GM18858 (cell line): Measurements from ENCODE around the gene HAUS6.
"Not testable (repeated sequence)": the region's sequence is repeated elsewhere in the genome, so short reads cannot be mapped to it uniquely, and the experiment has no call there.

ENCODE experiments used
- ATAC-seq: cut with Tn5 transposase; IDR thresholded peaks from one replicate; pipeline ENCODE4 v1.9.1; 2021; ENCODE audit not compliant: unreplicated experiment

The HAUS6 gene

DNA sequence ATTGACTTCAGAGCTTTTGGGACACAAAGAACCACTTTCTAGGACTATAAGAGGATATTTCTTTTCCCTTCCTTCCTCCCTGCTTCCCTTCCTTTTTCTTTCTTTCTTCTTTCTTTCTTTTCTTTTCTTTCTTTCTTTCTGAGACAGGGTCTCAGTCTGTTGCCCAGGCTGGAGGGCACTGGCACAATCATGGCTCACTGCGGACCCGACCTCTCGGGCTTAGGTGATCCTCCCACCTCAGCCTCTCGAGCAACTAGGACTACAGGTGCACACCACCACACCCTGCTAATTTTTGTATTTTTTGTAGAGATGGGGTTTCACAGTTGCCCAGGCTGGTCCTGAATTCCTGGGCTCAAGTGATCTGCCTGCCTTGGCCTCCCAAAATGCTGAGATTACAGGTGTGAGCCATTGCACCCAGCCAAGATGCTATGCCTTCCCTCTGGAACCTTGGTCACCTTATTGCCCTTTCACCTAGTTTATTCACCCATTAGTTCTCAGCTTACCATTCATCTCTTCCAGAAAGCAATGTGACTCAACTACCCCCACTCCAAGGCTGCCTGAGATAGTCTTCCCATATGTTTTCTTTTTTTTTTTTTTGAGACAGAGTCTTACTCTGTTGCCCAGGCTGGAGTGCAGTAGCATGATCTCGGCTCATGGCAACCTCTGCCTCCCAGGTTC is 14.5 kb upstream of the HAUS6 start:
- no peak for ATAC-seq

DNA sequence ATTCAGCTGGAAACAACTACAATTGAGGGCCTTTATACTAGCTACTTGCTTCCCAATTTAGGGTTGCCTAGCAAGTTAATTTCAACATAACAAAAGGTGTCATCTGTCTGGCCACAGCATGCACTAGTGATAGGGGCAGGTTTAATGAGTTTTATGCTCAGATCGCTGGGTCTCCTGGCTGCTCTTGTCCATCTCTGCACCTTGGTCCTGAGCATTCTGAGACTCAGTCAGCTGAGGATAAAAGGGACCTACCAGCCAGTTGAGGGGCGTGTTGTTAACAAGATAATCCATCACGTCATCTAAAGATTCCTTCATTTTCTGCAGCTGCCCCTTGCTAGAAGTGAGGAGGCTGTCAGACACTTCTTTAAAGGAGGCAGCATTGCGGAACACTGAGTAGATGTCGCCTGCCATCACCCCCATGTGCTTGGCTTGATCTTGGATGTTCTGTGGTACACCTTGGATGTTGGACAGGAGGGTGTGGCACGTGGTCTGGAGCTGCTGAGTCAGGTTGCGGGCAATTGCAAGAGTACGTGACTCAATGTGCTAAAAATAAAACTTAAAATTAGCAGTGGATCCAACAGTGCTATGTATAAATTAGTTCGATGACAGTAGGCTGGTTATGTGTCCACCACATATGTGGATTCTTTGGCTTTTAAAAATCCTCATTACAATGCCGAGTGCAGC is 13.5 kb upstream of the HAUS6 start:
- no peak for ATAC-seq

DNA sequence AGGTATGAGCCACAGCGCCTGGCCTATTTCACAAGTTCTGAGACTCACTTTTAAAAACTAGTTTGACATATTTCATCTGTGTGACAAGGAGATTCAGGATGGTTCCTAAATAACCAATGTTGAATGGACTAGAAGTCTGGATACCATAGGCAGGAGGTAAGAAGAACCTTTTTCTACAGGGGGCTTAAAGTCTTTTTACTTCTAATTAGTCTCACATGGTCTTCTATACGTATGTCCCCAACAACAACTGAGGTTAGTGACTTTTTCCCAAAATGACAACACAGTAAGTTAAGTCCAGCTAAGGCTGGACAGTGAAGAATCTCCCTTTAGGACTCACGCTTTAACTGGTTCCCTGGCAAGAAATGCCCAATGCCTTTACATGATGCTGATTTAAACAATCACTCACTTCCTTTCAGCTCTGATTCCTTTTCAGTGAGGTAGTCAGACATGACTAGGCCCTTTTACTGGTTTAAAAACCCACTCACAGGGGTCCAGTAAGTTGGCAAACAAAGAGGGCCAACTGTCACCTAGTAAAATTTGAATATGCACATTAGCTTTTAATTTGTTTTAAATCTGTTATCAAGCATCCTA is 12.1 kb upstream of the HAUS6 start:
- no peak for ATAC-seq

DNA sequence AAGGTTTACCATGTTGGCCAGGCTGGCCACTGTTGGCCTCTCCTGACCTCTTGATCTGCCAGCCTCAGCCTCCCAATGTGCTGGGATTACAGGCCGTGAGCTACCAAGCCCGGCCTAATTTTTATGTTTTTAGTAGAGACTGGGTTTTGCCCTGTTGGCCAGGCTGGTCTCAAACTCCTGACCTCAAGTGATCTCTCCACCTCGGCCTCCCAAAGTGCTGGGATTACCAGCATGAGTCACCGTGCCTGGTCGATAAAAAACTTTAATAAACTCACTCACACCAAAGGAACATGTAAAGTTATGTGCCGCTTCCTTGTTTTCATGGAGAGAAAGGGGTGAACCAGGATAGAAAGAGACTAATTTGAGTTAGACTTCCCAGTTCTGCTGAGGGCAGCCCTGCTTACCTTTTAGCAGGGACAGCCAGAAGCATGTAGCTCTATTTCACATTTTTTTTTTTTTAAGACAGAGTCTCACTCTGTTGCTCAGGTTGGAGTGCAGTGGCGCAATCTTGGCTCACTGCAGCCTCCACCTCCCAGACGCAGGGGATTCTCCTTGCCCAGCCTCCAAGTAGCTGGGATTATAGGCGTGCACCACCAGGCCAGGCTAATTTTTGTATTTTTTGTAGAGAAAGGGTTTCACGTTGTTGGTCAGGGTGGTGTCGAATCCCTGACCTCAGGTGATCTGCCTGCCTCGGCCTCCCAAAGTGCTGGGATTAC is 11.4 kb upstream of the HAUS6 start:
- no peak for ATAC-seq

DNA sequence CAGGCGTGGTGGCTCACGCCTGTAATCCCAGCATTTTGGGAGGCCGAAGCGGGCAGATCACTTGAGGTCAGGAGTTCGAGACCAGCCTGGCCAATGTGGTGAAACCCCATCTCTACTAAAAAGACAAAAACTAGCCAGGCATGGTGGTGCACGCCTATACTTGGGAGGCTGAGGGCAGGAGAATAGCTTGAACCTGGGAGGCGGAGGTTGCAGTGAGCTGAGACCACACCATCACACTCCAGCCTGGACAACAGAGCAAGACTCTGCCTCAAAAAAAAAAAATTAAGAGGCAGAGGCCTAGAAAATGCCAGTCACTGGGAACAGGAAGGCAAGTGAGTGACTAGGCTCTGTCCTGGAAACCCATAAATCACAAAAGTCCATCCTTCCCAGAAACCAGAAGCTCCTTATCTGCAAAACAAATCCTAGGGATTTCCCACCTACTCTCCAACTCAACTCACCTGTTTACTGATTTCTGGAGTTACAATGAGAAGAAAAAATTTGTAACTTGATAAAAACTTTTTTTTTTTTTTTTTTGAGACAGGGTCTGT is 10.4 kb upstream of the HAUS6 start:
- not testable (repeated sequence) for ATAC-seq

DNA sequence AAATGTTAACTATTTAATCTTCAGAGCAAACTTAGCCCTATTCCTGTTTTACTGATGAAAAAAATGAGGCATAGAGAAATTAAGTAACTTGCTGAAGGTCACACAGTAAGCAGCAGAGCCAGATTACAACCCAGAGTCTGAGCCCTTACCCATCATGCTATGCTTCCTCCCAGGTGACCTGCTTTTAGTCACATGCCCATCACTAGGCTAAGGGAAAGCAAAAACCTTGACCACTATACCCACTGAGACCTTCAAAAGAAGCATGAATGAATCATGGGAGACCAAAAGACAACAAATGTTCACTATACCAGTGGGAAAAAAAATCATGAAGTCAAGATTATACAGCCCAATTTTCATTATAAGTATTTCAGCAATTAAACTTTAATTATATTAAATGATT is 5.3 kb upstream of the HAUS6 start:
- no peak for ATAC-seq

DNA sequence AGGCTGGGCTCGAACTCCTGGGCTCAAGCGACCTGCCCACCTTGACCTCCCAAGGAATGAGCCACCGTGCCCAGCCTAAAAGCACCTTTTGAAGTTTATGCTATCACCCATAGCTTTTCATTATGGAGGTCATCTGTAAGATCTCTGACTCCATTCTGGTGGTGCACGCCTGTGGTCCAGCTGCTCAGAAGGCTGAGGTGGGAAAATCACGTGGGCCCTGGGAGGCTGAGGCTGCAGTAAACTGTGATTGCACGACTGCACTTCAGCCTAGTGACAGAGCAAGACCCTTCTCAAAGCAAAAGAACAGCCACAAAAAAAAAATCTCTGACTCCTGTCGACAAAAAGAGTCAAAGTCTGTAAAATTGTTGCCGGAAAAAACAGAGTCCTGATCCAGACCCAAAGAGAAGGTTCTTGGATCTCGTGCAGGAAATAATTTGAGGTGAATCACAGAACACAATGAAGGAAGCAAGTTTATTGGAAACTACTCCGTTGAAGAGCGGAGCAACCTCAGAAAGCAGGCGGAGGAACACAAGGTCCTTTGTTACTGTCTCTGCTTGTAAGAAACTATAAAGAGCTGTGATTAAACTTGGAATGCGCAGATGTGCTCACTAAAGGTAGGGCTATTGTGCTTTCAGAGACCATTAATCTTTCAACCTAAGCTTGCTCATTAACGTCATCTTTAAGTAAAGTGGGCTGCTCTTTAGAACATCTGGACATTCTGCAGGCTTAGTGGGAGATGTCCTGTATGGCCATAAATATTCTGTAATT is 2.0 kb upstream of the HAUS6 start:
- ATAC-seq, result no peak

DNA sequence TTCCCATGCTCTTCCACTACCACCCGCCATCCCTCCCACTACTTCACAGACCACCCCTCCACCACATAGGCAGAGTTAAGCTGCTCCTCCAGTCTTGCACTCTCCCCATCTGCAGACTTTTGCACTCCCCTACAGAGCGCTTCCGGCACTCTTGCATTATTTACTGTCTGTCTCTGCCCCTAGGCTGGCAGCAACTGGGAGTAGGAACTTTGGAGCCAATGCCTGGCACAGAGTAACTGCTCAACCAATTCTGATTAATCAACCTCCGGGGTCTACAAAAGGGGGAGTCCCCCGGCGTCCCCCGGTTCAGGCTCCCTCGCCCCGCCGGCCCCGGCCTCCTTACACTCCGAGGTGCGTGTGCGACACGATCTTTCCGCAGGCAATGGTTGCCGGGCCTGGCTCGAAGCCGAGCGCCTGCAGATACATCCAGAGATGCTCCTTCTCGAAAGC is 498 bp downstream of the HAUS6 start:
- no peak for ATAC-seq

DNA sequence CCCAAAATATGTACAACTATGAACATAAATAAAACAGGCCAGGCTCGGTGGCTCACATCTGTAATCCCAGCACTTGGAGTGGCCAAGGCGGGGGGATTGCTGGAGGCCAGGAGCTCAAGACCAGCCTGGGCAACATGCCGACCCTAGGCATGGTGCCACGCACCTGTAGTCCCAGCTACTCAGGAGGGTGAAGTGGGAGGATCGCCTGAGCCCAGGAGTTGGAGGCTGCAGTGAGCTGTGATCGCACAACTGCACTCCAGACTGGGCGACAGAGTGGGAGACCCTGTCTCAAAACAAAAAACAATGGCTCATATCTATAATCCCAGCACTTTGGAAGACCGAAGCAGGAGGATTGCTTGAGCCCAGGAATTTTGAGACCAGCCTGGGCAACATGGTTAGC is 1.5 kb downstream of the HAUS6 start:
- ATAC-seq, result no peak

DNA sequence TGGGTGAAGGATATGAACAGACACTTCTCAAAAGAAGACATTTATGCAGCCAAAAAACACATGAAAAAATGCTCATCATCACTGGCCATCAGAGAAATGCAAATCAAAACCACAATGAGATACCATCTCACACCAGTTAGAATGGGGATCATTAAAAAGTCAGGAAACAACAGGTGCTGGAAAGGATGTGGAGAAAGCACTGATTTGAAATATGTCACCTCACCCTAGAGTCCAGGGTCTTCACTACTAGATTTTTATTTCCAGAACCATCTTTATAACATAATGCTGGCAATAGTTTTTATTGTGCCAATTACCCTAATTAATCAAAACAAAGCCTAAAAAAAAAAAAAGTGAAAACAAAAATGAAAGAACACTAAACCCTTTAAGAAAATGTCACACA is 5.3 kb downstream of the HAUS6 start:
- not testable (repeated sequence) for ATAC-seq

DNA sequence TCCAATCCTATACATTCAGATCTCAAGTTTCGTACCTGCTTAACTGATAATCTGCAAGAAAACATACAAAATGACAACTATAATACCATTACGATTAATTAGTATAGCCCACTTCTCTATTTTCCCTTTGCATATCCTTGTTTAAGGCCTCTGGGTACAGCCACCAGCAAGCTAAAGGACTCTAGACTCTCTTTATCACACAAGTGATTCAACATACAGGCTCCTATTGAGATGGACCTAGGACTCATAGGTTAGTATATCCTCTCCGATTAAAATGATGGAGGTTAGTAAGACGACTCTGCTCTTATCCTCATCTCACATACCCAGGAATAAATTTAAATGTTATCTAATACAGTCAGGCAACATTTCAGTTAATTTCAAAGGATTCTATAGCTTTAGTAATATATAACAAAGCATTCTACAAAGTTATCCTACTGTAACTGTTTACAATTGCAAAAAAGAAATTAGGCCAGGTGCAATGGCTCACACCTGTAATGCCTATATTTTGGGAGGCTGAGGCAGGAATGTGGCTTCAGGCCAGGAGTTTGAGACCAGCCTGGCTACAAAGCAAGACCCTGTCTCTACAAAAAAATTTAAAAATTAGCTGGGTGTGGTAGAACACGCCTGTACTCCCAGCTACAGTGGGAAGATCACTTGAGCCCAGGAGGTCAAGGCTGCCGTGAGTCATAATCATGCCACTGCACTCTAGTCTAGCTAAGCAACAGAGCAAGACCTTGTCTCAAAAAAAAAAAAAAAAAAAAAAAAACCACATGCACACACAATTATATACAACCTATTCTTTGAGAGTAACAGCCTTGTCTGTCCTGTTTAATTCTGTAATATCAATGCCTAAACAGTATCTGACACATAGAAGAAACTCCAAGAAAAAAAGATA is 15.4 kb downstream of the HAUS6 start:
- no peak for ATAC-seq

DNA sequence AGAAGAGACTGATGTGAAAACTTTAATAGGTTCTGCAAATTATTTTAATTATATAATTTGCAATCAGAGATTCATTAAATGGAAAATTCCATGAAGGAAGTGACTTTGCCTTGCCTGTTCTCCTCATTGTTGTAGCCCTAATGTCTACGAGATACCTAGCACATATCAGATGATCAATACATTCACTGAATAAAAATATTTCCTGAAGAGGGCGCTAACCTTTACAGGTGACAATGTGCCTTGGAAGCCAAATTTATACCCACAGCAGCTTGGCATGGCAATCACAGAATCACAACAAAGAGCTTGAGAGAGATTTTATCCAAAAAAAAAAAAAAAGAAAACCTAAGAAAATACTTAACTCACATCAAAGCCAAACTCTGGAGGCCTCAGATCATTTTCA is 17.4 kb downstream of the HAUS6 start:
- ATAC-seq, result no peak

DNA sequence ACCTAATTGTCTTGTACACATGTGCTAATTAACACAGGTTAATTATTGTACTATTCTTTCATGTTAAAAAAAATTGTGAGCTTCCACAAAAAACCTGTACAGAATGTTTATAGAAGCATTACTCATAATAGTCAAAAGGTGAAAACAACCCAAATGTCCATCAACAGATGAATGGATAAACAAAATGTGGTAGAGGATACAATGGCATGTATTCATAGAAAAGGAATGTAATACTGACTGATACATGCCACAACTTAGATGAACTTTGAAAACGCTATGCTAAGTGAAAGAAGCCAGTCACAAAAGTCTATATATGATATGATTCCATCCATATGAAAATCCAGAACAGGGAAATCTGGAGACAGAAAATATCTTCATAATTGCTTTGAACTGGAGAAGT is 27.9 kb downstream of the HAUS6 start:
- ATAC-seq, result no peak

DNA sequence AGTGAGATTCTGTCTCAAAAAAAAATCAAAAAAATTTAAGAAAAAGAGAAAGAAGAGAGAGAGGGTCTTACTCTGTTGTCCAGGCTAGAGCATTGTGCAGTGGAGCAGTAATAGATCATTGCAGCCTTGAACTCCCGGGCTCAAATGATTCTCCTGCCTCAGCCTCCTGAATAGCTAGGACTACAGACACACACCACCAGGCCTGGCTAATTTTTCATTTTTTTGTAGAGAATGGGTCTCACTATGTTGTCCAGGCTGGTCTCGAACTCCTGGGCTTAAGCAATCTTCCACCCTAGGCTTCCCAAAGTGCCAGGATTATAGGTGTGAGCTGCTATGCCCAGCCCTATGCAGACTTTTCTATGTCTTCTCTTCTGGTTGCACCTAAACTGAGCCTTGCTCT is 28.5 kb downstream of the HAUS6 start:
- no peak for ATAC-seq

DNA sequence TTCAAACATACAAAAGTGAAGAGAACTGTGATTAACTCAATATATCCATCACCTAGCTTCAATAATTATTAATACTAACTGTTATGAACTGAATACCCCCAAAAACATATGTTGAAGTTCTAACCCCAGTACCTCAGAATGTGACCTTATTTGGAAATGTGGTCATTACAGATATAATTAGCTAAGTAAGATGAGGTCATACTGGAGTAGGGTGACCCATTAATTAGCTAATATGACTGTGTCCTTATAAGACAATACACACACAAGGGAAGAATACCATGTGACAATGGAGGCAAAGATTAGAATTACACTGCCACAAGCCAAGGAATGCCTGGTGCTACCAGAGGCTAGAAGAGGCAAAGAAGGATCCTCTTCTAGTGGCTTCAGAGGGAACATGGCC is 45.7 kb downstream of the HAUS6 start:
- no peak for ATAC-seq

DNA sequence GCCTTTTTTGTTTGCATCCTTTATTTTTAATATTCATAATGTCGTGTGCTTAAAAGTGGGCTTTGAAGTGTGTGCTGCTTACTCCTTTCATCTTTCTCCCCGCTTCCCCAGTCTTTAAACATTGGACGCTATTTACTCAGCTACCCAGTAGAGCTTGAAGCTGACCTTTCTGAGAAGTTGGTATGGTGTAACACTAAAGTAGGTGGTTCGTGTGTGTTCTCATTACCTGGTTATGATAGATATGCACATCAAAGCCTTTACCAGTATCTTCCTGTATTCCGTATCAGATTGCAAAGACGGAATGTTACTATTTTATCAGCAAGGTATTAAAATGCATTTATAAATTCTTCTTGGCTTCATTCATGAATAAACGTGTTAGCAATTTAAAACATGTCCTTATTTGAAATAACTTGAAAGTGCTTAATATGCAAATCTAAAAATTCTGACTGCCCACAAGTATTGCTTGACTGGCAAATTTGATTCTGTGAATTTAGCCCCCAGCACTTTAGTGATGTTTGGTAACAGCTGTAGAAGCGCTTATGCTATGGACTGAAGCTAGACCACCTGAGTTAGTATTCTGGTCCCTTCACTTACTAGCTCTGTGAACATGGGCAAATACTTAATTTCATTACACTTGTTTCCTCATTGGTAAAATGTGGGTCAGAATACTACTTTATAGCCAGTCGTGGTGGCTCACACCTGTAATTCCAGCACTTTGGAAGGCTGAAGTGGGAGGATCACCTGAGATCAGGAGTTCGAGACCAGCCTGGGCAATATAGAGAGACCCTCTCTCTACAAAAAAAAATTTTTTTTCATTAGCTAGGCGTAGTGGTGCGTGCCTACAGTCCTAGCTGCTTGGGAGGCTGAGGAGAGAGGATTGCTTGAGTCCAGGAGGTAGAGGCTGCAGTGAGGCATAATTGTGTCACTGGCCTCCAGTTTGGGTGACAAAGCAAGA is 51.8 kb downstream of the HAUS6 start:
- ATAC-seq, result no peak

DNA sequence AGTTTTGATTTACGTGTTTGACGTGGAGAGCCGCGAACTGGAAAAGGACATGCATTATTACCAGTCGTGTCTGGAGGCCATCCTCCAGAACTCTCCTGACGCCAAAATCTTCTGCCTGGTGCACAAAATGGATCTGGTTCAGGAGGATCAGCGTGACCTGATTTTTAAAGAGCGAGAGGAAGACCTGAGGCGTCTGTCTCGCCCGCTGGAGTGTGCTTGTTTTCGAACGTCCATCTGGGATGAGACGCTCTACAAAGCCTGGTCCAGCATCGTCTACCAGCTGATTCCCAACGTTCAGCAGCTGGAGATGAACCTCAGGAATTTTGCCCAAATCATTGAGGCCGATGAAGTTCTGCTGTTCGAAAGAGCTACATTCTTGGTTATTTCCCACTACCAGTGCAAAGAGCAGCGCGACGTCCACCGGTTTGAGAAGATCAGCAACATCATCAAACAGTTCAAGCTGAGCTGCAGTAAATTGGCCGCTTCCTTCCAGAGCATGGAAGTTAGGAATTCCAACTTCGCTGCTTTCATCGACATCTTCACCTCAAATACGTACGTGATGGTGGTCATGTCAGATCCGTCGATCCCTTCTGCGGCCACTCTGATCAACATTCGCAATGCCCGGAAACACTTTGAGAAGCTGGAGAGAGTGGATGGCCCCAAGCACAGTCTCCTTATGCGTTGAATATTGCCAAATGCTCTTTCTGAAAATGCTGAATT is 52.6 kb downstream of the HAUS6 start:
- ATAC-seq, result no peak
